ENCODE data around the gene CNBP.

GRCh38 chr3:129228891-129229585 lies 45.3 kb upstream of the CNBP start:
- no peak for TF ChIP-seq CTCF (conservative IDR thresholded peaks at IDR 0.05)
- no peak for TF ChIP-seq ZFX (IDR thresholded peaks at IDR 0.05)

Data from C4-2B (cell line).